ENCODE results near the gene RRP1B. TPM values are rescaled to one million over a fixed set of nuclear protein-coding genes. Genes with fewer than 3 reads are reported as not detected.

RRP1B gene
- total RNA-seq, 1 donor, result 17.4 TPM

- peak; percentile 99 for DNase-seq (ENCODE audit: insufficient read length, low spot score, missing footprints)
- Histone ChIP-seq H3K4me3 (ENCODE audit: insufficient read depth, low read length) (peak overlapping the region; percentile 65), H3K27me3 (ENCODE audit: insufficient read depth, low read length) (no peaks in the 10 kb centered on the region), H3K36me3 (ENCODE audit: insufficient read depth, low read length) (peaks cover 9% of the 10 kb centered on the region), H3K4me2 (ENCODE audit: insufficient read depth, low read length) (peak overlapping the region; percentile 81), H3K27ac (ENCODE audit: low read depth, low read length) (peak overlapping the region; percentile 89), H4K20me1 (ENCODE audit: insufficient read depth, low read length) (peaks cover 33% of the 10 kb centered on the region), H3K4me1 (ENCODE audit: insufficient read depth, low read length) (peaks cover 39% of the 10 kb centered on the region), H3K79me2 (ENCODE audit: insufficient read depth, low read length) (peaks cover 77% of the 10 kb centered on the region), H3K9me3 (ENCODE audit: low read depth, low read length) (no peaks in the 10 kb centered on the region), H2AFZ (ENCODE audit: low read length) (peak overlapping the region; percentile 57)
- TF ChIP-seq CTCF (IDR thresholded peaks at IDR 0.05; ENCODE audit: extremely low read depth, low read depth, low read length), result no peak
Measured at GRCh38 chr21:43728467-43729390, 69.4 kb downstream of the RRP1B start.

DNA sequence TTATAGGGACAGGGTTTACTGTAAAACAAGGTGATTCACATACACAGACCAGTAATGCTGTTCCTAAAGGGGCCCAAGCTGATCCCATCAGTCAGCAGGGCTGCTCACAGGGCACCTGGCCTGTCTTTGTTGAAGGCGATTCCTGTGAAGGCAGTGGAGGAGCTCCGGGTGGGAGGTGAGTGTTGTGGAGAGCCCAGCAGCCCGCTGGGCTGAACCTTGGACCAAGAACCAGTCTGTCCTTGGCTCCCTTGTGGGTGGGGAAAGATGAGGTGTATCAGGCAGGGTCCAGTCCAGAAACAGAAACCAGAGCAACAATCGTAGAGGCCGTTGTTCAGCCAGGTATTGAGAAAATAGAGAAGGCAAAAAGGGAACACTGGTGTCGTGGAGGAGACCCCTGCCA, 72.1 kb downstream of the RRP1B start:
- Histone ChIP-seq H3K79me2 (ENCODE audit: insufficient read depth, low read length) (peaks cover 87% of the 10 kb centered on the region), H3K27ac (ENCODE audit: low read depth, low read length) (no peak overlapping the region), H3K27me3 (ENCODE audit: insufficient read depth, low read length) (no peaks in the 10 kb centered on the region), H2AFZ (ENCODE audit: low read length) (no peak overlapping the region), H3K4me3 (ENCODE audit: insufficient read depth, low read length) (no peak overlapping the region), H3K4me1 (ENCODE audit: insufficient read depth, low read length) (peaks cover 47% of the 10 kb centered on the region), H3K9me3 (ENCODE audit: low read depth, low read length) (no peaks in the 10 kb centered on the region), H4K20me1 (ENCODE audit: insufficient read depth, low read length) (peaks cover 52% of the 10 kb centered on the region), H3K36me3 (ENCODE audit: insufficient read depth, low read length) (no peaks in the 10 kb centered on the region), H3K4me2 (ENCODE audit: insufficient read depth, low read length) (no peak overlapping the region)
- no peak for TF ChIP-seq CTCF (IDR thresholded peaks at IDR 0.05; ENCODE audit: extremely low read depth, low read depth, low read length)
- peak; percentile 21 for DNase-seq (ENCODE audit: insufficient read length, low spot score, missing footprints)

GRCh38 chr21:43731891-43732711, 72.7 kb downstream of the RRP1B start:
- Histone ChIP-seq H2AFZ (ENCODE audit: low read length) (no peak overlapping the region), H3K9me3 (ENCODE audit: low read depth, low read length) (no peaks in the 10 kb centered on the region), H3K27ac (ENCODE audit: low read depth, low read length) (no peak overlapping the region), H3K4me3 (ENCODE audit: insufficient read depth, low read length) (no peak overlapping the region), H4K20me1 (ENCODE audit: insufficient read depth, low read length) (peaks cover 57% of the 10 kb centered on the region), H3K36me3 (ENCODE audit: insufficient read depth, low read length) (peaks cover 2% of the 10 kb centered on the region), H3K79me2 (ENCODE audit: insufficient read depth, low read length) (peaks cover 87% of the 10 kb centered on the region), H3K4me2 (ENCODE audit: insufficient read depth, low read length) (no peak overlapping the region), H3K4me1 (ENCODE audit: insufficient read depth, low read length) (peaks cover 40% of the 10 kb centered on the region), H3K27me3 (ENCODE audit: insufficient read depth, low read length) (no peaks in the 10 kb centered on the region)
- DNase-seq (ENCODE audit: insufficient read length, low spot score, missing footprints), result peak; percentile 83
- no peak for TF ChIP-seq CTCF (IDR thresholded peaks at IDR 0.05; ENCODE audit: extremely low read depth, low read depth, low read length)
